AG04449 (cell line): Measurements from ENCODE around the gene GALNT5.
"Not testable (repeated sequence)": the region's sequence is repeated elsewhere in the genome, so short reads cannot be mapped to it uniquely, and the experiment has no call there.

Experiments
- CTCF ChIA-PET: fragments of 350-600 bp; formaldehyde crosslinking; extraction: SDS; loops from one replicate; lab custom pipeline; 2021; ENCODE audit warnings: antibody characterized with exemption; lab: Yijun Ruan, JAX
- POLR2A ChIA-PET: fragments of 400-600, 350-600 bp; formaldehyde crosslinking; extraction: SDS; loops from one replicate; lab custom pipeline; 2020; ENCODE audit warnings: antibody characterized with exemption, inconsistent platforms; lab: Yijun Ruan, JAX
- DNase-seq: peaks from one replicate; pipeline ENCODE4 v3.0.0-alpha.2; 2010; ENCODE audit warnings: low read depth, low spot score
- H3K4me3 ChIP-seq: 2 replicates; pipeline ENCODE4 v1.5.1; 2011; ENCODE audit warnings: low read depth, mild to moderate bottlenecking, control low read depth, low read length
- TF ChIP-seq, protein P1 (sequence below): IDR thresholded peaks from one replicate; pipeline ENCODE4 v1.5.1; 2011; ENCODE audit warnings: mild to moderate bottlenecking, moderate library complexity, low read length, control low read depth, inconsistent platforms; ENCODE audit not compliant: insufficient read depth; ENCODE audit errors: missing control alignments

Gene GALNT5

DNA sequence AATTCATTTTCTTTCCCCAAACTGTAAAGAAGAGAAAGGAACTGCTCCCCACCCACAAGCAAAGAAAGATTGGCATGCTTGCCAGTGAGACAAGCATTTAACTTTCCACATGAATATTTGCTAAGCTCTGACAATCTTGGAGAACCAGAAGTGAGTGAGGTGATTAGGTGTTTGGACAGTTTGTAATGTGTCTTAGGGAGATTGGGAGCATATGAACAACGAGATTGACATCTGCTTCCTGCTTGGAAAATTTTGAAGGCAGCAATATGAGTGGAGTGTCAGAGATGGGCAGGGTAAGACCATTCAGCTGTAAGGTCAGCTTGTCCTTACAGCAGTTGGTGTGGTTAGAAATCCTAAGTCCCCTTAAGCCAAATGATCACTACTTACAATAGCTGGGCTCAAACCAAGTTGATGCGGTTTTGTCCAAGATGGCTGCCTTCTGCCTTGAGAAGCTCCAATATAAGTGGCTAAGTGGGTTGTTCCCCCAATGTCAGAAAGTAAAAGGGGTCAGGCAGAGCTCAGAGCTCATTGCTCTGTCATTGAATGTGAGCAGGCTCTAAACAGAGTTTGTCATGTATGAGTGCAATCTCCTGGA lies 36.0 kb upstream of the GALNT5 start:
- TF ChIP-seq, protein P1, sequence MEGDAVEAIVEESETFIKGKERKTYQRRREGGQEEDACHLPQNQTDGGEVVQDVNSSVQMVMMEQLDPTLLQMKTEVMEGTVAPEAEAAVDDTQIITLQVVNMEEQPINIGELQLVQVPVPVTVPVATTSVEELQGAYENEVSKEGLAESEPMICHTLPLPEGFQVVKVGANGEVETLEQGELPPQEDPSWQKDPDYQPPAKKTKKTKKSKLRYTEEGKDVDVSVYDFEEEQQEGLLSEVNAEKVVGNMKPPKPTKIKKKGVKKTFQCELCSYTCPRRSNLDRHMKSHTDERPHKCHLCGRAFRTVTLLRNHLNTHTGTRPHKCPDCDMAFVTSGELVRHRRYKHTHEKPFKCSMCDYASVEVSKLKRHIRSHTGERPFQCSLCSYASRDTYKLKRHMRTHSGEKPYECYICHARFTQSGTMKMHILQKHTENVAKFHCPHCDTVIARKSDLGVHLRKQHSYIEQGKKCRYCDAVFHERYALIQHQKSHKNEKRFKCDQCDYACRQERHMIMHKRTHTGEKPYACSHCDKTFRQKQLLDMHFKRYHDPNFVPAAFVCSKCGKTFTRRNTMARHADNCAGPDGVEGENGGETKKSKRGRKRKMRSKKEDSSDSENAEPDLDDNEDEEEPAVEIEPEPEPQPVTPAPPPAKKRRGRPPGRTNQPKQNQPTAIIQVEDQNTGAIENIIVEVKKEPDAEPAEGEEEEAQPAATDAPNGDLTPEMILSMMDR: no peak
- no peak for DNase-seq
- POLR2A ChIA-PET: no interaction called here
- CTCF ChIA-PET: no interaction called here
- no peak overlapping the region for H3K4me3 ChIP-seq

DNA sequence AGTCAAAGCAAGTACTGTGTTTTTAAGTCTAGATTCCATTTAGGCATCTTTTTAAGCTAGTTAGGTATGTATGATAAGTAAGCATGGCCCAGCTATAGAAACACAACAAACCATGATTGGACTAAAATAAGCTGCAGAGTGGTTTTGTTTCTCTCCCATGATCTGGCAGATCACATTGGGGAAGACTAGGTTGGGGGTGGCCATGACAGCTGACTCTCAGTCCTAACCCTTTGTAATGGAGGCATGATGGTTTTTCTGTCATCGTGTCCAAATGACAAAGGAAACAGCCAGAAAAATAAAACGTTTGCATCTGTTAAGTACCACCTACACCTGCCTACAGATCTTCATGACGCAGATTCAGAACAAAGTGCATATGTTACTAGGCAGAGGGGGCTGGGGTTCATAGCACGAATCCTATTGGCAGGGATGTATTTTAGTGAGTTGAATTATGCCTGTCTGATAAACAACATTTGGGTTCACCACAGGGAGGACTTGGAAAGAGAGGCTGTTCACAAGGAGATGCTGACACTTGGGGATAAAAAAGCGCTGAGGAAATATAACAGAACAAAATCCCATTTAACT lies 33.8 kb upstream of the GALNT5 start:
- no peak overlapping the region for H3K4me3 ChIP-seq
- ChIA-PET CTCF (no interaction called here), POLR2A (no interaction called here)
- no peak for DNase-seq
- TF ChIP-seq, protein P1: no peak

DNA sequence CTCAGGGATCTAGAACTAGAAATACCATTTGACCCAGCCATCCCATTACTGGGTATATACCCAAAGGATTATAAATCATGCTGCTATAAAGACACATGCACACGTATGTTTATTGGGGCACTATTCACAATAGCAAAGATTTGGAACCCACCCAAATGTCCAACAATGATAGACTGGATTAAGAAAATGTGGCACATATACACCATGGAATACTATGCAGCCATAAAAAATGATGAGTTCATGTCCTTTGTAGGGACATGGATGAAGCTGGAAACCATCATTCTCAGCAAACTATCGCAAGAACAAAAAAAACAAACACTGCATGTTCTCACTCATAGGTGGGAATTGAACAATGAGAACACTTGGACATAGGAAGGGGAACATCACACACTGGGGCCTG lies 33.1 kb upstream of the GALNT5 start:
- H3K4me3 ChIP-seq, POLR2A ChIA-PET, DNase-seq, CTCF ChIA-PET: not testable (repeated sequence)

DNA sequence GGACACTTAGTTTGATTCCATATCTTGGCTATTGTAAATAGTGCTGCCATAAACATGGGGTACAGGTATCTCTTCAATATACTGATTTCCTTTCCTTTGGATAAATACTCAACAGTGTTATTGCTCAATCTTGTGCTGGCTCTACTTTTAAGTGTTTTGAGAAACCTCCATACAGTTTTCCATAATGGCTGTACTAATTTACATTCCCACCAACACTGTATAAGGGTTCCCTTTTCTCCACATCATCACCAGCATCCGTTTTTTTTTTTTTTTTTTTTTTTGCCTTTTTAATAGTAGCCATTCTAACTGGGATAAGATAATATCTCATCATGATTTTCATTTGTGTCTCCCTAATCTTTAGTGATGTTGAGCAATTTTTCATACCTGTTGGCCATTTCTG lies 29.9 kb upstream of the GALNT5 start:
- DNase-seq: no peak
- TF ChIP-seq, protein P1: no peak
- ChIA-PET POLR2A (no interaction called here), CTCF (no interaction called here)
- no peak overlapping the region for H3K4me3 ChIP-seq

DNA sequence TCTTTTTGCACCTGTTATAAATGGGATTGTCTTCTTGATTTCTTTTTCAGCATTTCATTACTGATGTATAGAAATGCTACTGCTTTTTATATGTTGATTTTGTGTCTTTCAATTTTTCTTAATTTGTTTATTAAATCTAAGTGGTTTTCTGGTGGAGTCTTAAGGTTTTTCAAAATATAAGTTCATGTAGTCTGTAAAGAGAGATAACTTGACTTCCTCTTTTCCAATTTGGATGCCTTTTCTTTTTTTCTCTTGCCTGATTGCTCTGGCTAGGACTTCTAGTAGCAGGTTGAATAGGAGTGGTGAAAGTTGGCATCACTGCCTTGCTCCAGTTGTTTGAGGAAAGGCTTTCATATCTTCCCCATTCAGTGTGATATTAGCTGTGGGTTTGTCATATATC lies 28.6 kb upstream of the GALNT5 start:
- no peak for DNase-seq
- TF ChIP-seq, protein P1: no peak
- CTCF ChIA-PET: interaction anchor here (1.6 to 1.9 kb wide), 2 partner anchors 11 to 75 kb away, joined by 3 to 5 read pairs; no protein-coding TSS in a partner anchor
- POLR2A ChIA-PET: no interaction called here
- no peak overlapping the region for H3K4me3 ChIP-seq

DNA sequence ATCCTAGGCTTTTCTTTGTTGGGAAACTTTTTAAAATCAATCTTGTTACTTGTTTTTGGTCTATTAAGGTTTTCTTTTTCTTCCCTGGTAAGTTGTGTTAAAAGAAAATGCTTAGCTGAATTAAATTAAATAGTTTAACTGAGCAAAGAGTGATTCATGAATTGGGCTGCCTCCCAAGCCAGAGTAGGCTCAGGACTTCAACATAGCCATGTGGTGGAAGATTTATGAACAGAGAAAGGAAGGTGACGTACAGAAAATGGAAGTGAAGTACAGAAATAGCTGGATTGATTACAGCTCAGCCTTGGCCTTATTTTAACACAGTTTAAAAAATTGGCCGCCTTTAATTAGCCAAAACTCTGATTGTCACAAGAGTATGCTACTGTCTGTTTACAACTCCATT lies 27.9 kb upstream of the GALNT5 start:
- POLR2A ChIA-PET: interaction anchor here (0.8 kb wide), 1 partner anchor 56 kb away, joined by 3 read pairs; no protein-coding TSS in a partner anchor
- CTCF ChIA-PET: interaction anchor here (1.0 to 1.9 kb wide), 4 partner anchors 12 to 75 kb away, joined by 3 to 5 read pairs (median 4); no protein-coding TSS in a partner anchor

More for the DNA sequence above, 27.9 kb upstream of the GALNT5 start:
- no peak overlapping the region for H3K4me3 ChIP-seq
- peak; percentile 69 for DNase-seq
- TF ChIP-seq, protein P1: no peak
